Right cardiac atrium (tissue), 5 donors: Measurements from ENCODE around the gene CAPZB. TPM values are rescaled to one million over a fixed set of nuclear protein-coding genes. Genes with fewer than 3 reads are reported as not detected.

ENCODE experiments used
- ATAC-seq, 2 donors: fragments of 200-7000 bp; cut with Tn5 transposase; one replicate each; pipeline versions ENCODE4 v1.8.0 to v1.9.1; 2020; ENCODE audit warnings: moderate library complexity in 2 of 2, mild to moderate bottlenecking in 1 of 2
- DNase-seq, 3 donors: peaks; one replicate each; pipeline ENCODE4 v3.0.0-alpha.2; 2020
- H3K27ac ChIP-seq: one replicate; pipeline ENCODE4 v1.5.1; 2013; ENCODE audit warnings: mild to moderate bottlenecking, low read length, control low read depth, moderate library complexity
- H3K27me3 ChIP-seq: one replicate; pipeline ENCODE4 v1.6.1; 2013; ENCODE audit not compliant: control insufficient read depth, insufficient read depth
- H3K4me1 ChIP-seq: one replicate; pipeline ENCODE4 v1.6.1; 2013; ENCODE audit warnings: low read length; ENCODE audit not compliant: control insufficient read depth, insufficient read depth
- H3K4me3 ChIP-seq: one replicate; pipeline ENCODE4 v1.5.1; 2013; ENCODE audit warnings: low read length, control low read depth
- H3K9me3 ChIP-seq: one replicate; pipeline ENCODE4 v1.6.1; 2013; ENCODE audit warnings: low read length; ENCODE audit not compliant: control insufficient read depth
- WGBS: extraction: QIAGEN DNeasy Blood & Tissue Kit; methylation state at CpG from one replicate; pipeline ENCODE4 v1.1.7; 2013; 5-methylcytosine and 5-hydroxymethylcytosine counted together
- intact Hi-C, 4 donors: fragments of 100-400 bp; cut with DNase I; formaldehyde crosslinking; loops; one replicate each; pipeline versions ENCODE4 v1.11.0 to v1.14.0; 2022 to 2023
- polyA plus RNA-seq: library from polyadenylated mRNA; stranded (reverse); fragments of 200-250 nt; gene quantifications from one replicate; pipeline ENCODE4 v1.2.3, GENCODE V29; 2013
- total RNA-seq, 4 donors: library from RNA; stranded (reverse); fragmentation: NEBNext Ultra II Directional; extraction: Animal tissue kit (Norgen Biotek cat#: 25700); gene quantifications; one replicate each; pipeline ENCODE4 v1.2.1, GENCODE V29; 2021
- donor health status: healthy with polysubstance abuse.
- donor health status: DM: no; HTN: yes; CAD: no.
- donor health status: DM: no; HTN: no; CAD: no.
- donor health status: DM: no; HTN: yes; CAD: no; lungs with severe emphysema.
- donor health status: DM: yes; HTN: yes; CAD: no.

The CAPZB gene
- total and polyA plus RNA-seq, 5 donors = 226 to 255 (median 228) TPM

- DNase-seq (peak in 1 of 3 donors; percentile 54), ATAC-seq (no peak)
- Histone ChIP-seq H3K9me3 (no peaks in the 10 kb centered on the region), H3K27me3 (no peaks in the 10 kb centered on the region), H3K27ac (no peak overlapping the region), H3K4me3 (no peak overlapping the region), H3K4me1 (no peaks in the 10 kb centered on the region)
- intact Hi-C loops = loop anchor here in 3 of 4 donors (5.0 to 10.0 kb wide), 2 partner anchors 309 to 312 kb away; no protein-coding TSS in a partner anchor
- WGBS = 82% methylated on average over 33 of the region's 33 CpGs
Measured at GRCh38 chr1:19342894-19343616, 142.3 kb downstream of the CAPZB start.

GRCh38 chr1:19342062-19342750 is 143.1 kb downstream of the CAPZB start:
- 77% methylated on average over 27 of the region's 27 CpGs for whole genome bisulfite sequencing
- Histone ChIP-seq H3K9me3 (no peaks in the 10 kb centered on the region), H3K4me1 (no peaks in the 10 kb centered on the region), H3K4me3 (no peak overlapping the region), H3K27ac (no peak overlapping the region), H3K27me3 (no peaks in the 10 kb centered on the region)
- DNase-seq (peak; percentile 46 to 78 (median 72)), ATAC-seq (peak; percentile 28 to 39)
- intact Hi-C loops = loop anchor here in 3 of 4 donors (5.0 to 10.0 kb wide), 2 partner anchors 310 to 313 kb away; no protein-coding TSS in a partner anchor

GRCh38 chr1:19341201-19342061 is 143.9 kb downstream of the CAPZB start:
- intact Hi-C loops = loop anchor here in 3 of 4 donors (5.0 to 10.0 kb wide), 2 partner anchors 311 to 313 kb away; no protein-coding TSS in a partner anchor
- no peak overlapping the region for H3K27ac ChIP-seq
- H3K4me3 ChIP-seq = no peak overlapping the region
- ATAC-seq (peak; percentile 15 to 42), DNase-seq (peak; percentile 73 to 89 (median 88))
- WGBS = 64% methylated on average over 25 of the region's 25 CpGs
- H3K4me1 ChIP-seq = no peaks in the 10 kb centered on the region
- no peaks in the 10 kb centered on the region for H3K27me3 ChIP-seq
- H3K9me3 ChIP-seq = no peaks in the 10 kb centered on the region

GRCh38 chr1:19340387-19340937 is 144.9 kb downstream of the CAPZB start:
- intact Hi-C loops = loop anchor here in 3 of 4 donors (5.0 to 10.0 kb wide), 2 partner anchors 312 to 314 kb away; no protein-coding TSS in a partner anchor

GRCh38 chr1:19339214-19339861 is 146.0 kb downstream of the CAPZB start:
- WGBS = 86% methylated on average over 19 of the region's 19 CpGs
- ATAC-seq = no peak
- intact Hi-C loops = no loop called here
- Histone ChIP-seq H3K4me3 (no peak overlapping the region), H3K27me3 (no peaks in the 10 kb centered on the region), H3K4me1 (no peaks in the 10 kb centered on the region), H3K9me3 (no peaks in the 10 kb centered on the region), H3K27ac (no peak overlapping the region)
- peak in 1 of 3 donors; percentile 20 for DNase-seq

More at GRCh38 chr1:19340387-19340937, 144.9 kb downstream of the CAPZB start:
- no peaks in the 10 kb centered on the region for H3K4me1 ChIP-seq
- ATAC-seq (no peak), DNase-seq (peak in 1 of 3 donors; percentile 13)
- H3K9me3 ChIP-seq = no peaks in the 10 kb centered on the region
- 94% methylated on average over 14 of the region's 14 CpGs for WGBS
- H3K27ac ChIP-seq = no peak overlapping the region
- no peaks in the 10 kb centered on the region for H3K27me3 ChIP-seq
- H3K4me3 ChIP-seq = no peak overlapping the region

- ATAC-seq (no peak), DNase-seq (peak in 1 of 3 donors; percentile 47)
- Histone ChIP-seq H3K9me3 (no peaks in the 10 kb centered on the region), H3K4me1 (no peaks in the 10 kb centered on the region), H3K27me3 (no peaks in the 10 kb centered on the region), H3K4me3 (no peak overlapping the region), H3K27ac (no peak overlapping the region)
- intact Hi-C loops = no loop called here
- 81% methylated on average over 27 of the region's 27 CpGs for WGBS
Measured at GRCh38 chr1:19338323-19338762, 147.0 kb downstream of the CAPZB start.

GRCh38 chr1:19337289-19337688 is 148.1 kb downstream of the CAPZB start:
- no peaks in the 10 kb centered on the region for H3K9me3 ChIP-seq
- ATAC-seq = no peak
- no peaks in the 10 kb centered on the region for H3K27me3 ChIP-seq
- intact Hi-C loops = no loop called here
- H3K4me1 ChIP-seq = no peaks in the 10 kb centered on the region
- H3K4me3 ChIP-seq = no peak overlapping the region
- H3K27ac ChIP-seq = no peak overlapping the region
- WGBS = 91% methylated on average over 4 of the region's 4 CpGs
- peak in 1 of 3 donors; percentile 11 for DNase-seq

- no peaks in the 10 kb centered on the region for H3K4me1 ChIP-seq
- H3K9me3 ChIP-seq = no peaks in the 10 kb centered on the region
- H3K27ac ChIP-seq = no peak overlapping the region
- intact Hi-C loops = no loop called here
- no peaks in the 10 kb centered on the region for H3K27me3 ChIP-seq
- ATAC-seq (no peak), DNase-seq (peak in 1 of 3 donors; percentile 37)
- WGBS = 90% methylated on average over 7 of the region's 7 CpGs
- H3K4me3 ChIP-seq = no peak overlapping the region
Measured at GRCh38 chr1:19336543-19336942, 148.8 kb downstream of the CAPZB start.

- intact Hi-C loops = no loop called here
- ATAC-seq (no peak), DNase-seq (peak in 1 of 3 donors; percentile 7)
- Histone ChIP-seq H3K4me1 (no peaks in the 10 kb centered on the region), H3K27me3 (no peaks in the 10 kb centered on the region), H3K9me3 (no peaks in the 10 kb centered on the region), H3K27ac (no peak overlapping the region), H3K4me3 (no peak overlapping the region)
- WGBS = 78% methylated on average over 9 of the region's 9 CpGs
Measured at GRCh38 chr1:19333587-19334354, 151.6 kb downstream of the CAPZB start.
